HG03060 (cell line): ENCODE results near the gene GTPBP1.

ENCODE experiments used
- ATAC-seq: cut with Tn5 transposase; IDR thresholded peaks from one replicate; pipeline ENCODE4 v1.9.1; 2021; ENCODE audit warnings: low read depth, moderate number of reproducible peaks; ENCODE audit not compliant: unreplicated experiment

GTPBP1 gene

DNA sequence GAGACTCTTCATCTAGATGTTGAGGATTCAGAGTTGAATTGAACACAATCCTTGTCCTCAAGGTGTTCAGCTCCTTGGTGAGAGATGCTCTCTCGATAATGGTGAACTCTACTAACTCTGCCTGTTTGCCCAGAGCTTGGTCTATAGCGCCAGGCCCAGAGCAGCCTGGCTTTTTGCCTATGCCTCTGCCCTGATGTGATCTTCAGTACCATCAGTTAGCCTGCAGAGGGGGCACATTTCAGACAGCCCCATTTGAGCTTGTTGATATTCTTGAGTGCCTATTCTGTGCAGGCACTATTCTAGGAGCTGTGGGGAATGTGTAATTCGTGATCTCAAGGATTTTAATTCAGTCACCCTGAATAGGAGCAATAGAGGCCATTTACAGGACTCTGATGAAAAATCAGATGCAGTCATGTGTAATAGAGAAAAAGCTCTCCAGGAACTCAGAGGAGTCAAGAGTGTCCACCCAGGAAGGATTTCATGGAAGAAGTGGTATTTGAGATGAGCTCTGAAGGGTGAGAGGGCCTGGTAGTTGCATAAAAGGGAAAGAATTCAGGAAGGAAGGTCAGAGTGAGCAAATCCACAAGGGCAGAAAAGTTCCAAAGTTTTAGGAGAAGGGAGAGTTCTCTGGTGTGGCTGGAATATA lies 19.3 kb downstream of the GTPBP1 start:
- no peak for ATAC-seq

GRCh38 chr22:38725900-38726655 lies 20.3 kb downstream of the GTPBP1 start:
- no peak for ATAC-seq

- ATAC-seq = no peak
Measured at GRCh38 chr22:38727123-38727522, 21.4 kb downstream of the GTPBP1 start.

GRCh38 chr22:38727530-38728451 lies 22.0 kb downstream of the GTPBP1 start:
- ATAC-seq = no peak

DNA sequence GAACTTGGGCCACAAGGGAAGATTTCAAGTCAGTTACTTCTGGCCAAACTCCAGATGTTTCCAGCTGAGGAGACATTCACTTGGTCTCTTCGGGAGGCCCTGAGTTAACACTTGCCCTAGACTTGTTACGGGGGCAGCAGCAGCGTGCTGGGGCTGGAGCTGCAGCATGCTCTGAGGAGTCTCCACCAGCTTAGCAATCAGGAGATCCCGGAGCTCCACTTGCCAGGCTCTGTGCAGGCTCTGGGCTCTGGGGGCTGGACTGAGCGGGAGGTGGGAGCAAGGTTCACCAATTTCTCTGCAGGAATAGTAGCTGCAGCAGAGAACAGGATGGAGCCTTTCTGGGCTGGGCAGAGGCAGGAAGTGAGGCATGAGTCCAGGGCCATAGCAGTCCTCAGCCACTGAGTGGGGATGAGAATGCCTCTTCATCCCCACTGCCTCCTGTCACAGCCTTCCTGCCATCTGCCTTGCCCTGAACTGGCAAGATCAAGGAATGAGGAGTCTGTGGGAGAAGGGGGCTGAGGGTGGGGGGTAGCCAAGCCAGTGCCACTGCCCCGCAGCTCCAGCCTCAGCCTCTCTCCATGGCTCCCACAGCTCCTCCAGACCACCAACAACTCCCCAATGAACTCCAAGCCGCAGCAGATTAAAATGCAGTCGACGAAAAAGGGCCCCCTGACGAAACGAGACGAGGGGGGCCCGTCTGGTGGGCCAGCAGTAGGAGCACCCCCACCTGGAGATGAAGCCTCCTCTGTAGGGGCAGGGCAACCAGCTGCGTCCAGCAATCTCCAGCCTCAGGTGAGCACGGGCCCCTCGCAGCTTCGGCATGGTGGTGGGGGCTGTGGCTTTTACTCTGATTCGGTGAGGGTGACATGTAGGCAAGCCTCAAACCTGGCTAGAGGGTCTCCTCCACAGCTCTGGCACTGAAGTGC lies 23.4 kb downstream of the GTPBP1 start:
- no peak for ATAC-seq

DNA sequence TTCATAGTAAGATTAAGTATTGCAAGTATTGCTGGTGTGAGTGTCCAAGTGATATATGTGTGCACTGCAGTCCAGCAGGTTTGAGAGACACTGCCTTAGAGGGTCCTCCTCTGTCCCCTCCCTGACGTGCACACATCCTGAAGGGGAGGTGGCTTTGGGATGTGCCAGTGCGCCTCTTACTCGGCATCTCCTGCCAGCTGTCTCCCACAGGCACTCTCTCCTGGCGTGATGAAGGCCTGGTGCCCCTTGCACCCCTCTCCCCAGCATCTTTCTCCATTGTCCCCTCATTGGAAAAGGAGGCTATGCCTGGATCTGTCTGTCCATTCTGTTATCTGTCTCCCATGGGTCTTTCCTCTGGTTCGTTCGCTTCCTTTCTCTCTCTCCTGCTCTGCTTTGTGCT lies 24.2 kb downstream of the GTPBP1 start:
- no peak for ATAC-seq

DNA sequence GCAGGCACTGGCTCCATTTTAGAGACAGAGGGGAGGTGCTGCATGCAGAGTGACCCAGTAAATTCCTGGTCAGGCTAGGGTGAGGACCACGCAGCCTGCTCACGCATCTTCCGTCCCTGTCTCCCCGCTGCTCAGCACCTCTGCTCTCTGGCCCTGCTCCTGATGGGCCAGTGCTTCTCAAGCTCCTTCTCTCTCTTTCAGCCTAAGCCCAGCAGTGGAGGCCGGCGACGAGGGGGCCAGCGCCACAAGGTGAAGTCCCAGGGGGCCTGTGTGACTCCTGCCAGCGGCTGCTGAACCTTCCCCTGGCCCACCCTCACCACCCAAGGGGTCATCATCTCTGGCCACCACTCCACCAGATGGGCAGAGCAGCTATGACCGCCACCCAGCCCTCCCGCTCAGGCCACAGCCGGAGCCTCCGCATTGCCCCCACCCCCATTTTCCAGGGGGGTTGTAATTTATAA lies 24.7 kb downstream of the GTPBP1 start:
- no peak for ATAC-seq

DNA sequence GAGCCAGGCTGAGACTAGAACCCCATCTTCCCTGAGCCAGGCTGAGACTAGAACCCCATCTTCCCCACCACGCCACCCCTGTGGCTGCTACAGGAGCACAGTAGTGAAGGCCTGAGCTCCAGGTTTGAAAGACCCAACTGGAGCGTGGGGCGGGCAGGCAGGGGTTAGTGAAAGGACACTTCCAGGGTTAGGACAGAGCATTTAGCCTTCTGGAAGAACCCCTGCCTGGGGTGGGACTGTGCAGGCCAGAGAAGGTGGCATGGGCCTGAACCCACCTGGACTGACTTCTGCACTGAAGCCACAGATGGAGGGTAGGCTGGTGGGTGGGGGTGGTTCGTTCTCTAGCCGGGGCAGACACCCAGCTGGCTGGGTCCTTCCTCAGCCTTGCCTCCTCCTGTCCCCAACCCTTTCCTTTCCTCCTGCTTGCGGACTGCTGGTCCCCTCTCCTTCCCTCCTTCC lies 26.0 kb downstream of the GTPBP1 start:
- no peak for ATAC-seq

GRCh38 chr22:38732251-38732815 lies 26.6 kb downstream of the GTPBP1 start:
- ATAC-seq = no peak

DNA sequence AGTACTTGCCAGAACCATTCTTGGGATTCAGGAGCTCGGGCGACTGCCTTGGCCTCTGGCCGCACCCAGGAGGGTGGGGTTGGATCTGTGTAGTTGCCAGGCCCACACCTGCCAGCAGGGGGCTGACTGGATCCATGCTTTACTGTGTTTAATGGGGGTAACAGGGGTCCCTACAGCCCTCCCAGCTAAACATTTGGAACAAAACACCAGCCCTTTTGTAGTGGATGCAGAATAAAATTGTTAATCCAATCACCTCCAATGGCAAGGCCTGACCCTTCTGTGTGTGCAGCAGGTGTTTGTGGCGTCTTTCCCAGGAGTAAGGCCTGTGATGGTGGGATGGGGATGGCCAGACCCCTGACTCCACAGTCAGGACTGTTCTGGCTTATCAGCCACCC lies 27.6 kb downstream of the GTPBP1 start:
- no peak for ATAC-seq

GRCh38 chr22:38733724-38734381 lies 28.1 kb downstream of the GTPBP1 start:
- ATAC-seq = no peak

DNA sequence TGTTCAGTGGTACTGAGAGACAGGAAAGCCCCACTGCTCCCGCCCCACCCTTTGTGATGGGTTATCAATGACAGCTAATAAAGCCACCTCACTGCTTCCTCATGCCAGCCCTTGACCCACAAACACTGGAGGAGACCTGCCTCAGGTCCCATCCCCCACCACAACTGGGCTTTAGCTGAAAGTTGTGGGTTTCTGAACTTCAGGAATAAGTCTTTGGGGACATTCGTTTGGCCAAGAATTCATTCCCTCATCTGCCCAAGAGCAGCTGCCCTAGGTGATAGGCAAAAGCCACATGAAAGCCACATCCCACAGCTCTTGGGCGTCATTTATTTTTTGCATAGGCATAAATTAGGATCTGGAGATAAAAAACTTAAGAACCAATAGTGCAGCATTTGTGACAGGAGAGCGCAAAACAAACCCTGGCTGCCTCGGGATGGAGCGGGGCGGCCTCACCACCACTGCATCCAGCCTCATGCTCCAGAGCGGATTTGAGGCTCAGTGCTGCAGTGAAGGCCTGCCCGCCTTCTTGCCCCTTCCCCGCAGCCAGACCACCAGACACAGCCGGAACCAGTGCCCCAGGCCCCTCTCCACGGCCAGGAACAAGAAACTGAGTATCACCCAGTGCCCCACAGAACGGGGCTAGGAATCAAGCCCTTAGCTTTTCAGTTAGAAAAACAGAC lies 28.8 kb downstream of the GTPBP1 start:
- no peak for ATAC-seq

DNA sequence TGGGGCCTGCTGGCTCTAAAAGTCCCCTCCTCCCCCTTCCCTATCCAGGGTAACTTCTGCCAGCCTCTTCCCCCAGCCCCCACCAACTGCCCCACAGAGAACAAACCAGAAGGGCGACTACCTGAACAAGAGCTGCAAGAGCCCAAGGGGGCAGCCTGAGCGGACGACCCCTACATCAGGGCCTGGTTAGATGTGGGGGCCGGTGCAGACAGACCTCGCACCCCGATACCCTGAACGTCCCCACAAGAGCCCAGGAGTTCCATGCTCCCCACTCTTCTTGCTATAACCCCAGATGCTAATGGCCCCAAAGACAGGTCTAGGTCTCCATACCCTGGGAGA lies 29.4 kb downstream of the GTPBP1 start:
- no peak for ATAC-seq

GRCh38 chr22:38735465-38736256 lies 29.9 kb downstream of the GTPBP1 start:
- no peak for ATAC-seq

- no peak for ATAC-seq
Measured at GRCh38 chr22:38736257-38736570, 30.5 kb downstream of the GTPBP1 start.

DNA sequence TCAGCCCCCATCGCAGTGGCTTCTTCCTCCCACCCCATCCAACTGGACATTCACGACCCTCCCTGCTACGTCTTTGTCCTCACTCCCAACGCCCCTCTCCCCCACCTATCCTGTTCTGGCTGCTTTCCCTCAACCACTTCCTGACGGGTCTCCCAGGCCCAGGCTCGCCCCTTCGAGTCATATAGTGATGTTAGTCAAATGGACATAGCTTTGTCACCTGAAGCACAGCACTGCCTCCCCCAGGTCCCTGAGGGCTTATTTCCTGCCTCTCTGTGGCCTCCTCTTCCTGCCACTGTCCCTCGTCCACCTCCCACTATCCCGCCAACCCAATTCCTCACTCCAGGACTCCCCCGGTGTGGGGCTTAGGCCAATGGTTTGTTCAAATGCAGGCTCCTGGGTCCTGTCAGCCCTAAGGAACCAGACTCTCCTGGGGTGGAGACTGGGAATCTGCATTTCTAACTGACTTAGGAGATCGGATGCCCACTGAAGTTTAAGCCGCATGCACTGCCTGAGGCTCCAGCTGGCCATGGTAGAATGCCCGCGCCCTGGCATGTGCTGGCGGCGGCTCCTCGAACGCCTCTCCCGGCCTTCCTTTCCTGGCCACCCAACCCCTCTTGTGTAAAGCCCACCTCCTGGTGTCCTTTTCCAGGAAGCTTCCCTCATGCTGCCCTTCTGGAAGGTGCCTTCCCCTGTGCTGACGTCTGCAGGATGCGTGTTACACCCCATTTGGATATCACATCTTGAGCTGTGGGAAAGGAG lies 31.7 kb downstream of the GTPBP1 start:
- no peak for ATAC-seq

DNA sequence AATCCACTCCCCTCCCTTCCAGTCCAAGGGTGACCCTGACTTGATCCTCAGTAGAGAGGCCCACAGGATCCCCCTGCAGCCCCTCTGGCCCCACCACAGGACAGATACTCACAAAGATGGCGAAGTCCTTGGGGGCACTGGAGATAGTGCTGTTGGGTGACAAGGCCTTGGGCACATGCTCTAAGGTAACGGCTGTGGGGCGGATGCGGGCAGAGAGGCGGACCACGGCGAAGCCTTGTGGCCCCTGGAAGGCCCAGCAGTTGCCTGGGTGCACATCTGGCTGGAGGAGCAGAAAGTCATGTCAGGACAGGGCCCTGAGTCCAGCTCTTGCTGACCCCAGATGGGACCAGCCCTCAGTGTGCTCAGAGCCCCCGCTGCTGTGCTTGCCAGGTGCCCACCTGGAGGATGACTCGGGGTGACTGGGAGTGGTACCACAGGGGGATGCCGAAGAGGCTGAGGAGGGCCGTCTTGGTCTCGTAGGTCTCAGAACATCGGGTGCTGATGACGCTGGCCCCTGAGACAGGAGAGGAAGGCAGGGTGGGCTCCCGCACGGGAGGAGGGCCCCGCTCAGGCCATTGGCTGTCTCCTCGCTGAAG lies 32.8 kb downstream of the GTPBP1 start:
- ATAC-seq = no peak
